Testis (tissue), 3 donors: ENCODE results near the gene MSI2. TPM values are rescaled to one million over a fixed set of nuclear protein-coding genes. Genes with fewer than 3 reads are reported as not detected.
A peak's percentile ranks its signal among the peaks of the same experiment; 100 is the strongest.

Source experiments
- DNase-seq: peaks from one replicate; pipeline ENCODE4 v3.0.0-alpha.2; 2019
- H3K27ac ChIP-seq, 2 donors: fragments of 200-600 bp; sonication (generic); one replicate each; pipeline ENCODE4 v1.5.1; 2019
- H3K27me3 ChIP-seq: fragments of 200-600 bp; sonication (generic); one replicate; pipeline ENCODE4 v1.5.1; 2019
- H3K36me3 ChIP-seq: fragments of 200-600 bp; sonication (generic); one replicate; pipeline ENCODE4 v1.5.1; 2017; ENCODE audit warnings: low read depth; ENCODE audit errors: missing control alignments
- H3K4me1 ChIP-seq: fragments of 200-600 bp; sonication (generic); one replicate; pipeline ENCODE4 v1.5.1; 2019
- H3K4me3 ChIP-seq, 2 donors: fragments of 200-600 bp; sonication (generic); one replicate each; pipeline ENCODE4 v1.5.1; 2017 to 2019
- H3K9me3 ChIP-seq: fragments of 200-600 bp; sonication (generic); one replicate; pipeline ENCODE4 v1.5.1; 2017
- POLR2A ChIP-seq: fragments of 450-650 bp; IDR thresholded peaks from one replicate; pipeline ENCODE4 v1.6.1; 2017; ENCODE audit warnings: antibody characterized with exemption, mild to moderate bottlenecking, moderate library complexity
- WGBS, 2 donors: methylation state at CpG; one replicate each; pipeline ENCODE4 v1.1.5; 2018; 5-methylcytosine and 5-hydroxymethylcytosine counted together
- intact Hi-C: fragments of 100-400 bp; cut with DNase I; formaldehyde crosslinking; loops from one replicate; pipeline ENCODE4 v1.15.1; 2023; ENCODE audit warnings: low total_unique reads
- polyA plus RNA-seq: library from polyadenylated mRNA; stranded (reverse); fragments of 350-450 nt; fragmentation: Illumina TruSeq; extraction: RNeasy Lipid Tissue Mini Kit (QIAGEN cat#74804); gene quantifications from one replicate; pipeline ENCODE4 v1.2.3, GENCODE V29; 2014; ENCODE audit warnings: low read depth, low replicate concordance; ENCODE audit not compliant: insufficient read depth
- total RNA-seq, 2 donors: library from RNA; depleted of rRNA; stranded (reverse); fragments of >200 nt; gene quantifications; one replicate each; pipeline ENCODE4 v1.2.3, GENCODE V29; 2016
- TF ChIP-seq, protein P1 (sequence below), 3 experiments: fragments of 450-650 bp in 2 of 3; fragments of 200-600 bp in 1 of 3; sonication (generic) in 1 of 3; IDR thresholded peaks; one replicate each; pipeline ENCODE4 v1.5.1; 2016 to 2019; ENCODE audit warnings: antibody characterized with exemption in 3 of 3, mild to moderate bottlenecking in 2 of 3, moderate library complexity in 1 of 3

Gene MSI2
- total and polyA plus RNA-seq, 3 donors from 2014 or later: 46.5 to 106 (median 76.6) TPM

DNA sequence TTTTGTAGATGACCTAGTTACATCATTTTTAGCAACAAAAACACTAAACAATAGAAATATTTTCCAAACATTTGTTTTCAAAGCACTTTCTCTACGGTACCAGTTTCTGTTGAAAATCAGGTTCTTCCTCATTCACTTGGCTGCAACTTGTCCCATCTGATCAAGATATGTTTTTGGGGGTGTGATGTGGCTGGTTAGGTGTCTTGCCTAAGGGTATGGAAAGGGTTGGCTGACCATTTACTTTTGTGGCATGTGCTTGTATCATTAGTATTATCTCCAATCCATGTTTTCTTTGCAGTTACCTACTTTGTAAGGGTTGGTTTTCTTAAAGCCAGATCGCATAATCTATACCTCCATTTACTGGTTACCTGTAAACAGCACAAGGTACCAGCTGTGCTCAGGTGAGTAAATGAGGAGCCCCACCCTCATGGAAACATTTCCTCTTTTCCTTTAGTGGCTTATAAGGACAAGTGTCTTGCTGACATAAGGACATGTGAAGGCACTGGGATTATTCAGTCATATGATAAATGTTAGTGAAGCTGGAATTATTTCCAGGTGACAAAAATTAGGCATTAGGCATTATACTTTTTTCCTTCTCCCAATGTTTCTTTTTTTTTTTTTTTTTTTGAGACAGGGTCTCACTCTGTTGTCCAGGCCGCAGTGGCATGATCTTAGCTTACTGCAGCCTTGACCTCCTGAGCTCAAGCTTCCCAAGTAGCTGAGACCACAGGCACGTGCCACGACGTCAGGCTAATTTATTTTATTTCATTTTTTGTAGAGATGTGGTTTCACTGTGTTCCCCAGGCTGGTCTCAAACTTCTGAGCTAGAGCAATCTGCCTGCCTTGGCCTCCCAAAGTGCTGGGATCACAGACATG is 326.8 kb downstream of the MSI2 start:
- peaks cover 9% of the 10 kb centered on the region for H3K4me1 ChIP-seq
- no peaks in the 10 kb centered on the region for H3K27me3 ChIP-seq
- no peaks in the 10 kb centered on the region for H3K9me3 ChIP-seq
- no peaks in the 10 kb centered on the region for H3K36me3 ChIP-seq
- WGBS, 2 donors: 74 to 78% methylated on average over 6 of the region's 6 CpGs
- intact Hi-C loops: no loop called here
- H3K4me3 ChIP-seq: no peak overlapping the region
- DNase-seq: no peak
- TF ChIP-seq, protein P1, sequence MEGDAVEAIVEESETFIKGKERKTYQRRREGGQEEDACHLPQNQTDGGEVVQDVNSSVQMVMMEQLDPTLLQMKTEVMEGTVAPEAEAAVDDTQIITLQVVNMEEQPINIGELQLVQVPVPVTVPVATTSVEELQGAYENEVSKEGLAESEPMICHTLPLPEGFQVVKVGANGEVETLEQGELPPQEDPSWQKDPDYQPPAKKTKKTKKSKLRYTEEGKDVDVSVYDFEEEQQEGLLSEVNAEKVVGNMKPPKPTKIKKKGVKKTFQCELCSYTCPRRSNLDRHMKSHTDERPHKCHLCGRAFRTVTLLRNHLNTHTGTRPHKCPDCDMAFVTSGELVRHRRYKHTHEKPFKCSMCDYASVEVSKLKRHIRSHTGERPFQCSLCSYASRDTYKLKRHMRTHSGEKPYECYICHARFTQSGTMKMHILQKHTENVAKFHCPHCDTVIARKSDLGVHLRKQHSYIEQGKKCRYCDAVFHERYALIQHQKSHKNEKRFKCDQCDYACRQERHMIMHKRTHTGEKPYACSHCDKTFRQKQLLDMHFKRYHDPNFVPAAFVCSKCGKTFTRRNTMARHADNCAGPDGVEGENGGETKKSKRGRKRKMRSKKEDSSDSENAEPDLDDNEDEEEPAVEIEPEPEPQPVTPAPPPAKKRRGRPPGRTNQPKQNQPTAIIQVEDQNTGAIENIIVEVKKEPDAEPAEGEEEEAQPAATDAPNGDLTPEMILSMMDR (IDR thresholded peaks at IDR 0.05): no peak
- no peak for TF ChIP-seq POLR2A
- H3K27ac ChIP-seq: no peak overlapping the region

- no peak for DNase-seq
- Histone ChIP-seq H3K4me1 (no peaks in the 10 kb centered on the region), H3K36me3 (no peaks in the 10 kb centered on the region), H3K27ac (no peak overlapping the region), H3K4me3 (no peak overlapping the region), H3K27me3 (no peaks in the 10 kb centered on the region), H3K9me3 (no peaks in the 10 kb centered on the region)
- intact Hi-C loops: no loop called here
- WGBS, 2 donors: 89 to 97% methylated on average over 5 to 9 of the region's 9 CpGs
- TF ChIP-seq, protein P1 (IDR thresholded peaks at IDR 0.05): no peak
- TF ChIP-seq POLR2A: no peak
These were observed 327.8 kb downstream of the MSI2 start for GRCh38 chr17:57584050-57584551.

- DNase-seq: peak; percentile 29
- WGBS, 2 donors: 69 to 79% methylated on average over 9 to 22 of the region's 22 CpGs
- Histone ChIP-seq H3K4me1 (no peaks in the 10 kb centered on the region), H3K36me3 (no peaks in the 10 kb centered on the region), H3K27me3 (no peaks in the 10 kb centered on the region), H3K9me3 (no peaks in the 10 kb centered on the region), H3K4me3 (no peak overlapping the region), H3K27ac (no peak overlapping the region)
- no peak for TF ChIP-seq POLR2A
- TF ChIP-seq, protein P1 (IDR thresholded peaks at IDR 0.05): no peak
- intact Hi-C loops: no loop called here
These were observed 329.2 kb downstream of the MSI2 start for GRCh38 chr17:57585341-57586195.

- no peak overlapping the region for H3K4me3 ChIP-seq
- intact Hi-C loops: no loop called here
- no peaks in the 10 kb centered on the region for H3K36me3 ChIP-seq
- DNase-seq: no peak
- H3K27ac ChIP-seq: no peak overlapping the region
- no peaks in the 10 kb centered on the region for H3K4me1 ChIP-seq
- TF ChIP-seq POLR2A: no peak
- TF ChIP-seq, protein P1 (IDR thresholded peaks at IDR 0.05): no peak
- H3K27me3 ChIP-seq: no peaks in the 10 kb centered on the region
- H3K9me3 ChIP-seq: no peaks in the 10 kb centered on the region
- 87 to 88% methylated on average over 5 of the region's 5 CpGs for WGBS, 2 donors
These were observed 329.9 kb downstream of the MSI2 start for GRCh38 chr17:57586196-57586740.
